Hindlimb muscle (tissue), 1 donor: ENCODE results near the gene ZBTB22. TPM values are rescaled to one million over a fixed set of nuclear protein-coding genes. Genes with fewer than 3 reads are reported as not detected.

ENCODE experiments used
- DNase-seq: peaks from one replicate; pipeline ENCODE4 v3.0.0-alpha.2; 2013
- polyA plus RNA-seq: library from polyadenylated mRNA; unstranded; fragments of 120-200 nt; gene quantifications from one replicate; pipeline ENCODE4 v1.2.1, GENCODE V29; 2013; ENCODE audit not compliant: insufficient read length

The ZBTB22 gene
- polyA plus RNA-seq, 1 donor, result 16.3 TPM

DNA sequence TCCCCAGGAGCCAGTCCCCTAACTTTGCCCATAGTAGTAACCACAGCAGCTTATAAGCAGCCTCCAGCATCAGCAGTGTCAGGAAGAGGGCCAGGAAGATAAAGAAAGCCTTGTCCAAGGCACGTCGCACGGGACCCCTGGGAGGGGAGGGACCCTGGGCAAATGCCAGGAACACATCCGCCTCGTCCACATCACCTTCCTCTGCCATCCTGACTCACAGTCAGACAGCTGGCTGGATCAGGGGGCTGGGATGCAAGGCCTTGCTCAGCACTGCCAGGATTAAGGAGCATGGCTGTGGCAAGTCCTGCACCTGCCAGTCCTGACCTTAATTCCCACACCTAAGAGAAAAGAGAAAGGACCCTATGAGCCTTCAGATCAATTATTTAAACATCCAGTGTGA is 11.5 kb upstream of the ZBTB22 start:
- no peak for DNase-seq

DNA sequence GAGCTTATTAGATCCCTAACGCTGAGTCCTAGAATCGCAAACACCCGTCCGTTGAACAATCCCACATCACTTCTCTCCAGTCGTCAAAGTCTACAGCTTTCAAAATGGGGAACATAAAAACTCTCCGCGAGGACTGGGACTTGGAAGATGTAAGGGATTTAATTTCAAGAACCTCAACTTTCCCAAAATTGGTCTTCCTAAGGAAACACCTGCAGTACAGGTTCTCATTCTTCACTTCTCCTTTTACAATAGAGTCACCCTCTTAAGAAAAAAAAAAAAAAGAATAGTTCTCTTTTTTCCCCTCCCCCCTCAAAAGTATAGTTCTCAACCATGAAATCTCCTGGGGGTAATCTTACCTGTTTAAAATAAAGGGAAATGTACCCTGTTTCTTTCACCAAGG is 6.6 kb upstream of the ZBTB22 start:
- DNase-seq, result no peak

DNA sequence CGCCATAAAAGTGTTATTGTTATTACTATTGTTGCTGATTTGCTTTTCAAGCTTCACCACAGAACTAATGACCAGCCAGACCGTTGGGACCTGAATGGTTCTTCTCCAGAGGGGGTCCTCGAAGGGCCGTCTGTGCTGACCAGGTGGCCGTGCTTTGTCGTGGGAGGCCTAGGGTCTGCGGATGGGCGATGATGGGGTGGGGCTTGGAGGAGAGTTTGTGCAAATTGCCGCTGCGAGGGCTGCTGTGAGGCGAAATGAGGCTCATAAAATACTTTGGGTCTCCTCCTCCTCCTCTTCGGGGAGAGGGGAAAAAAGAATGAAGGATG is 6.0 kb upstream of the ZBTB22 start:
- DNase-seq, result no peak

DNA sequence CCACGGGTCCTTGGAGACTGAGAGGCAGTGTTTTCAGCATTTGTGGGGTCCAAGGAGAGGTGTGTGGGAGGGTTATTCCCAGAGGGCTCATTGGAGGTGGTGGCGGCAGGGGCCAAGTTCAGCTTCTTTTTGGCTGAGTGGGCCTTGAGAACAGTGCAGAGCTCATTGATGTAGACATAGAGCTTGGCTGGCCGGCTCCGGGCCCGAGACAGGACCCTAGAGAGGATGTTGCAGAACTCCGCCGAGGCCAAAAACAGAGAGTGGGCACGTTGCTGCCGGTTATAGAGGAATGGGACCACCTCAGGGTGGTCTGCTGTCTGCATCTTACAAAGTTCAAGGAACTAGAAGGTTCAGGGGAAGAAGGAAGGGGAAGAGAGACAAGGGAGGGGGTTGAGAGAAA is 3.7 kb upstream of the ZBTB22 start:
- no peak for DNase-seq

DNA sequence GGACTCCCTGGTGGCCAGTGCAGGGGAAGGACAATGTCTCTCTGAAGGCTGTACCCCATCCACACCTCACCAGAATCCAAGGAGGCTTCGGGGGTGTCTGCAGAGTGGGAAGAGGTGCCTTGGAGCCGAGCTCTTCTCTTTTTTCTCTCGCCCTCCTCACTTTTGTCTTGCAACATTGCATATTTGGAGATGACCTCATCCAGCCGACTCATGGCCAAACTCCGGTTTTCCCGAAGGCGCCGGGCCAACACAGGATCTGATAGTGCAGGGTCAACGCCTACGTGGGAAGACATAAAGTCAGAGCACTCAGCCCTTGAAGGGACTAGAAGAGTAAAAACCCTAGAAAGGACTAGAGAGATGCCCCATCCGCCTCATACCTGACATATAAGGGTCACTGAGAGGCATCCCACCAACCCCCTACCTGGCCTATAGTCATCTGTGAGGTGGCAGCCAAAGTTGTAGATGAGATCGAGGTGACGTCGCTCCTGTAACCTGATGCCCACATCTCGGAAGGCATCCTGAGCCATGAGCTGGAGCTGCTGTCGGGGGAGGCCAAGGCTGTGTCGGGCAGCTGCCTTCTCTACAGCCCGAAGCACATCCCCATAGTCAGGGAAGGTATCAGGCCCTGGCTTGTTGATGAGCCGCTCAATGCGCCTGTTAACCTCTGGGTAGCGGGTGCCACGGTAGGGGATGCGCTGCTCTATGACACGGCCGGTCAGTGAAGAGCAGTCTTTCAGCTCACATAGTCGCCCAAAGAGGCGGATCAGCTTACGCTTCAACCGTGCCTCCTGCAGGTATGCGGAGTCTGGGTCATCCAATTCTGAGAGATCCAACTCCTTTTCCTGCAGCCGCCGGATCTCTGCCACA is 3.0 kb upstream of the ZBTB22 start:
- no peak for DNase-seq

DNA sequence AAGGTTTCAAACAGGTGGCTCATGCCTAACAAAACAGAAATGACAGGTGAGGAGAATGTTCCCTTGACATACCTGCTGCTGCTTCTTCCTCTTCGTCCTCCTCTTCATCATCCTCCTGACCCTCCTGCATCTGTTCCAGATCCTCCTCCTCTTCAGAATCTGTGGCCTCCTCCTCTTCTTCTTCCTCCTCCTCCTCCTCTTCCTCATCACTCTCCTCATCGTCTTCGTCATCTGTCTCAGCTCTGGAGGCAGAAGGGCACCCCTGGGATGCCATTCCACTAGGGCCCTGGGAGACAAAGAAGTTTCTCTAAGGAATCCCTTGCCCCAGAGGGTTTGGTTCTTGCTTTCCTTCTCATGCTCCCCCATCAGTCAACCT is 2.4 kb upstream of the ZBTB22 start:
- no peak for DNase-seq

DNA sequence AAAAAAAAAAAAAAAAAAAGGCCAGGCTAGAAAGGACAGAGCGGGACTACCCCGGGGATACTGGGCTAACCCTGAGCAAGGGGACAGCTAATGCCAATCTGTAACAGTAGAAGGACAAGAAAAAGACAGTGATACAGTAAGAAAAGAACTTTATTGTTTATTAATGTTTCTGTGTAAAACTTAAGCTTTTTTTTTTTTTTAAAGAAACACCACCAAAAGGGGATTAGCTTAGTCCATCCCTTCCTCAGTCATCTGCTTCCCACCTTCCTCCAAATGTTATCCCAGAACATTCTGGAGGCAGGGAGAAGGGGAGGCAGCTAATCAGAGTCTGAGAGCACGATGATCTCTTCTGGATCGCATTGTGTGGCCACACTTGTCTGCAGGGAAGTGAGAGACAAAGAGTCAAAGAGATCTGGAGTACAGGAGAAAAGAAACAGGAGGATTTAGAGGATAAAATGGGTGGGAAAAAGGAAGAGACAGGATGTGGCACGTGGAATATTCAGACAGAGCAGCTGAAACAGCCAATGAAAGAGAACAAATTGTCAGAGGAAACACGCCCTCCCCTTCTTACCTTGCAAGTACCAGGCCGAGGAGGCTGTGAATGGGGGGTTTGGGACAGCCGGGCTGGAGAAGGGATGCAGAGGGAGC is 1.0 kb upstream of the ZBTB22 start:
- DNase-seq, result no peak

DNA sequence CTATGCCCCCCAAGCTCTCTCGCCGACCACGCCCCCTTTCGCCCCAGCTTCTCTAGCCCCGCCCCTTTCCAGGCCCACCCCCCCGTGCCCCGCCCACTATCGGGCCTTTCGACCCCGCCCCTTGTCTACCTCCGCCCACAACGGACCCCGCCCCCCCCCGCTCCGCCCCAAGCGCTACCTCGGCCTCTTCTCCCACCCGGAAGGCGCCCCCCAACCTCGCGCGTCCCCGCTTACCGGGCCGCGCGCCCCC is 200 bp downstream of the ZBTB22 start:
- no peak for DNase-seq

DNA sequence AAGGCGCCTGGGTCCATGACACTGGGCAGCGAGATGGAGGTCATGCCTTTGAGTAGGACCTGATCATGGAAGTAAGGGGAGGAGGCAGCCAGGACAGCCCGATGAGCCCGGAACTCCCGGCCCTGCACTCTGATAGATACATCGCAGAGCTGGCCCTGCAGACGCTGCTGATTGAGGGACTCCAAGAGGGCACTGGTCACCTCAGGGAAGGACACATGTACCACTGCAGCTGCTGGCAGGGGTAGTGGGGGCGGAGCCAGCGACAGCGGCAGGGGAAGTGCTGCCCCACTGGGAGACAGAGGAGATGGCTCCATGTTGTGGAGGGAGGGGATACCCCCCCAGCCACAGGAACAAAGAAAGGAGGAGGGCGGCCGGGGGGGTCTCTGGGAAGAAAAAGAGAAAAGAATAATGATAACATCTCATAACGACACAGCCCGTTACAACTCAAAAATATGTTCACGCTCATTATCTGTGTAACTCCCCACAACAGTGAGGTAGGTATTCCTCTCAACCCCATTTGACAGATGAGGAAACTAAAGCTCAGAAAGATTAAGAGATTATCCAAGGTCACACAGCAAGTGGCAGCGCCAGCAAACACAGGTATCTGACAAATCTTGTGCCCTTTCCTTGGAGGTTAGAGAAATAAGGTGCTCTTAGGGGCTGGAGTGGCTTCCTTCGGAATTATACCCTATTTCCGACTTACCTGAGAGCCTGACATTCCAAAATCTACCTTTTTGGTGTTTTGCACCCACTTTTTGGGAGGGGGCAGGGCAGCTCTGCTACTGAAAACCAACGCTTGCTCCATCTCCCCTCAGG is 733 bp downstream of the ZBTB22 start:
- no peak for DNase-seq

DNA sequence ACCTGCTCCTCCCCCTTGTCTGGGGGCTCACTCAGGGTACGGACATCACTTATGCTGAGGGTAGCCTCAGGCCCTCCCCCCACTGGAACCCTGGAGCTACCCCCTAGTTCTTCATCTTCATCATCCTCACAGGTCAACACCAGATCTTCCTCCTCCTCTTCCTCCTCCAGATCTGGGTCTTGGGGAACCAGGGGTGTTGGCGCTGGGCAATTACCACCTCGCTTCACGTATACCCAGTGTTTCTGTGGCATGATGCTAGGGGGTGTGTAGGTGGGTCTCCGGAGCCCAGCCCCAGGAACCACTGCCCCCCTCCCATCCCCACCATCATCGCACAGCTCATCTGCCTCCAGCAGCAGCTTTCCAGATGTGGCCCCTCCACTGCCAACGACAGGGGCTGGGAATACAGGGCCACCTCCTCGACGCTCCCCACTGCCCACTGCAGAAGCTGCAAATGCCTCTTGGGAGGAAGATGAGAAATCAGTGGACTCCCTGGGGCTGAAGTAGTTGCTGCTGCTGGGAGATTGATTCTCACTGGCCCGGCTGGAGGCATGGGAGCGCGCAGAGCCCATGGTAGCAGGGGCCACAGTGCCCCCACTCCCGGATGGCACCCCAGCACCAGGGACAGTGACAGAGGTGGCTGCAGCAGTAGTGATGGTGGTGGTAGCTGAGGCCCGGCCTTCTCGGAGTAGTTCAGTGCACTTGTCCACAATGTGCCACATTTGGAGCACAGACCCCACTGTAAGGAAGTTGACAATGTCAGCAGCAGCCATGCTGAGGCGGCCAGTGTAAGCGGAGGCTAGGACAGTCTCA is 1.5 kb downstream of the ZBTB22 start:
- no peak for DNase-seq

DNA sequence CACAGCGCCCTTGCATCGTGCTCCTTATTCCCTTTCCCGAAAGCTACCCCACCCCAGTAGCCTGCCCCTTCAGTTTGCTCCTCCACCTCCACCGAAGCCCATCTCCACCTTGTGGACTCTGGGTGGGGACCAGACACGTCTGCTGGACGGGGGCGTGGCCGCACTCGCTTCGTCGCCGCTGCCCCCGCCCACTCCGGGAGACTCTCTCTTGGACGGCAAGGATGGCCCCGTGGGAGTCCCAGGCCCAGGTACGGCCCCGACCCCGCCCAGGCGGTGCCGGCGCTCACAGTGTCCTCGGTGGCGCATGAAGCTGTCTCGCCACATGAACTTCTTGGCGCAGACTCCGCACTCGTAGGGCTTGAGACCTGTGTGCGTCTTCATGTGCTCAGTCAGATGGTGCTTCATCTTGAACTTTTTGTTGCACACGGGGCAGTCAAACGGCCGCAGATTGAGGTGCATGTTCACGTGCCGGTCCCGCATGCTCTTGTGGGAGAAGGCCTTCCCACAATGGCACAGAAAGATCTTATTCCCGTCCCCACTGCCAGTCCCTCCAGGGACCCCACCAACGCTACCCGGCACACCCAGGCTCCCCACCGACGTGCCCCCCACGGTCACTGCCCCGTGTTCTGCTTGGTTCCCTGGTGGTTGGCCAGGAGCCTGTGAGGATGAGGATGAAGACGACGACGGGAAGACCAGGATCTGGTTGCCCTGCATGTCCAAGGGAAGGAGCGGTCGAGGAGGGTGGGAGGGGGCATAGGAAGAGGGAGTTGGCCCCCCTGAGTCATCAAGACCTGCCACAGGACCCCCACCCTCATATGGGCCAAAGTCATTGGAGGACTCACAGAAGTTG is 2.4 kb downstream of the ZBTB22 start:
- no peak for DNase-seq

DNA sequence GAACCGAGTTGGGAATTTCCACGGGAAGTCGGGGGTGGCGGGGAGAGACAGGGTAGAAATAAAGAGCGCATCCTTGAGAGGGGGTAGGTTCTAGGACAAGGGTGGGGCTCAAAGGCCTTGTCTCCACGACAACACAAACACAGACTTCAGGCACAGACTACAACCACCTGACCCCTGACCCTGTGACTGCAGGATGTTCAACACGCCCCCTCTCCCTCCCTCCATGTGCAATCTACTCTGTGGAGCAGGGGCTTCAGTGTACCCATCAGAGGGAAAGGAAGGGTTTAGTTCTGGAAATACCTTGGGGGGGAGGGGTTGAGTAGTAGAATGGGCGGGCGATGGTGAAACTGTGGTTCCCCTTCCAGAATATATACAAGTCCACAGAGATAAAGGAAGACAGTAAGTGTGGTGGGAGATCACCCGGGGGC is 3.0 kb downstream of the ZBTB22 start:
- DNase-seq, result peak; percentile 77

DNA sequence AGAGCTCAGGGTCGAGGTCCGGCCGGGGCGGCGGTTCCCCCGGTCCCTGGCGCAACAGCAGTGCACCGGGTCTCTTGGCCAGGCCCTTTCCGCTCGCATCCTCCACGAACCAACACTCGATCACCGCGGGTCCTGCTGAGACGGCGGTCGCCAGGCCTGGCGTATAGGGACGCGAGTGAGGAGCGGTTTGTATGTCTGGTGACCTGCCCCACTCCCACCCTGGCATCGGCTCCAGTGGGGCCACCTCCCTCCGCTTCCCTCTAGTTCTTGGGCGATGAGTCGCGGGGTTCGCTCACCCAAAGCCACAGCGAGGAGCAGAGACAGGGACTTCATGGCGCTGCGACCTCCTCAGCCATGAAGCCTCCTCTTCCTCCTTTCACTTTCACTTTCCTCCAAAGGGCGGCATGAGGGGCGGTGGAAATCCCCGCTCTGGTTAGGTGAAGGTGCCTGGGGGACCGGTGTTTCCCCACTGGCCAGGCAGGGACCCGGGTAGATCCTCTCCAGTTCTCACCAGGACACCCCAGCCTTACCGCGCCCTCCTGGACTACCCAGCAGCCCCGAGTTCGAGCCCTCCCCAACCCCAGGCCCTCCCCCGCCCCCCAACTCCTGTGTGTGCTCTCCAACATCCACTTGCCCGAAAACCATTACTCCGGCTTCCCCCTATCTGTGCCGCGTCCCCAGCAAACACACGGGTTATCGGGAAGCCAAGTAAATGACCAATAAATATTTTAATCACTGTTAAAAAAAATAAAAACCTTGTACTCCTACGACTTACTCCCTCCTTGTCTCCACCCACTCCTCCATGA is 3.6 kb downstream of the ZBTB22 start, which contains the start of gene TAPBP:
Gene TAPBP (minus strand): TSS at position 370 of the 806 bp plus-strand sequence. CDS start 37 bp downstream, at position 333.
- peak; percentile 75 for DNase-seq

DNA sequence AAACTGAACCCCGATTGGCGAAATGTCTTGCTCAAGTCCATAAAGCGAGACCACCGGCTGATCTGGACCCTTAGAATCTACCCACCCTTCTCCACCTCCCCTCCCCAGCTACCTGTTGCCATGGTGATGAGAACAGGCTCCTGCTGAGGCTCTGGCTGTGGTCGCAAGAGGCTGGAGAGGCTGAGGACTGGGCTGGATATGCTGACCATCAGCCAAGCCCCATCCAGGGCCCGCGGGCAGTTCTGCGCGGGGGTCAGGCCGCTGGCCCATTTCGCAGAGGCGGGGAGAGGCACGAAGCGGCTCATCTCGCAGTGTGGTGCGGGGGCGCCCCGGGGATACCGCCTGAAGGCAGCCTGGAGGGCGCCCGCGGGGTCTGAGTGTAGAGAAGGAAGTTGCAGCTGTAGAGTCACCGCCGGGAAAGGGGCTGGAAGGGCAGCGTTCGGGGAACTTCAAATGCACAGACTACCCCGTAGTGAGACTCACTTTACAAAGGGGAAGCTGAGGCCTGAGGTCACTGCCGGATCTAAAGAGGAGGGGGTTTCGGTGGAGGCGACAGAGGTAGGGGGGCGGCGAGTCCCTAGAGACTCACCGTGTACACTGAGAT is 4.3 kb downstream of the ZBTB22 start:
- DNase-seq, result peak; percentile 57

DNA sequence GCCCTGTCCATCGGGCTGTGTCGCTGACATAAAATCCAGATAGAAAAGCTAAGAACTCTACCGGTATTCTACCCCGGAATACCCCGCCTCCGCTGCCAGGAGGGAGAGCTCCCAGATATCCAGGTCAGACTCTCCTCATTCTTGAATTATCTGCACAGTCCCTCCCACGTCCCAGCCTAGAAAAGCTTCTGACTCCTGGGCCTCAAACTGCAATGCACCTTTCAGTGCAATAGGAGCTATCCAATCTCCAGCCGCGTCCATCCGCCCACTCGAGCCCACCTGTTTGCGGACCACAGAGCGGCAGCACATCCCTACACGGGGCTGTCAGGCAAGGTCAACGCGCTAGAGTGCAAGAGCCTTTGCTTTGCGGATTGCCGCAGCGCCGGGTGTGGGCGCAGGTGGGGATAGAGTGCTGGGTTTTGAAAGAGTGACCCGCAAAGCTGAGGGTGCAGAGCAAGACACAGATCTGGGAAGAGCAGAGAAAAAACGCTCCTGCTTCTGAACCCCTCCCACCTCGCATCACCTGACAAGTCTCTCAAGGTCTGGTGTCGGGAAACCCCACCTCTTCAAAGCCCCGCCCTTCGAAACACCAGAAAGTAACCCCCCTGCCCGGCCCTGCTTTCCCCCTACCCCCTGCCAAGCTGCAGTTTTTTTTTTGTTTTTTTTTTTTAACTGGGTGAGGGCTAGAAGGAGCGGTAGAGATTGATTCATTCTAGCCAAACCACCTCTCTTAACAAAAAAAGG is 5.0 kb downstream of the ZBTB22 start:
- peak; percentile 68 for DNase-seq

DNA sequence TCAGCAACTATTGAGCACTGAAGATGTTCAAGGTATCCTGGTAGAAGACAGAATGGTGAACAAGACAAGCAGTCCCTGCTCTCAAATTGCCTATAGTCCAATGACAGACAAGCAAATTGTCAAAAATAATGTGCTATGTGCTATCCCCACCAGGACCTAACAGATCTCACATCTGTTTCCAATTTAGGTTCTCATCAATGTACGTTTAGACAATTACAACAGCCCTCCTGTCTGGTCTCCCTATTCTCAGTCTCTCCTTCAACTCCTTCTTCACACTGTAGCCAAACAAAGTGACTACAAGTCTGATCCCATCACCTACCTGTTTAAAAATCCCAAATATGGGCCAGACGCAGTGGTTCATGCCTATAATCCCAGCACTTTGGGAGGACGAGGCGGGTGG is 11.2 kb downstream of the ZBTB22 start:
- no peak for DNase-seq

DNA sequence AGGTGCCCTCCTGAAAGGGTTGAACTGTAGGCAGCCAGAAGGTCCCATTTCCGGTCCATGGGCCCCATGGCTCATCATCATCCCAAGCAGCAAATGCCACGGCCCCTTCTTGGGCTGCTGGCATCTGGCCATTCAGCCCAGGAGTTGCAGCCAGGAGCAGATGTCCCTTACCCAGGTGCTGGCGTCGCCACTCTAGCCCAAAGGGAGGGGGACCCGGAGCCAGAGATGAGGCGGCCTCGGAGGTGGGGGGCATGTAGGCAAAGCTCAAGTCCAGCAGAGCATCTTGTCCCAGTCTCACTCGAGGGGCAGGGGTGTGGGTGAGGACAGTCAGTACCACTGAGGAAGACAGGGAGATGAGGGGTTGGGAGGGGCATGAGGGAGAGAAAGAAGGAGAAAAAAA is 12.5 kb downstream of the ZBTB22 start:
- DNase-seq, result no peak

DNA sequence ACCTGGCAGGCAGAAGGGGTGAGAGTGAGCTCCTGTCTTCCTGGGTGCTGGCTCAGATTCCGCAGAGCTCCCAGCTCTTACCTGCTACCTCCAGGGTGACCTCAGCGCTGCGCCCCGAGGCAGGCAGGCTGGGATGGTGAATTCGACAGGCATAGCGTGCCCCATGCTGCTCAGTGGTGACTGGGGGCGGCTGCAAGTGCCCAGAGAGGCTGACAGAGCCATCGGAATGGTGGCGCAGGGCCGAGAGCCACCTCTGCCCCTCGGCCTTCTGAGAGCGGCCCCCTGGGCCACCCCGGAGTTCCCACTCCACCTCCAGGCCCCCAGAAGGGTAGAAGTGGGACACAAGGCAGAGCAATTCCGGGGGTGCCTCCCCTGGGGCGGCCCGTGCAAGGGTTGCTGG is 13.3 kb downstream of the ZBTB22 start:
- DNase-seq, result no peak

DNA sequence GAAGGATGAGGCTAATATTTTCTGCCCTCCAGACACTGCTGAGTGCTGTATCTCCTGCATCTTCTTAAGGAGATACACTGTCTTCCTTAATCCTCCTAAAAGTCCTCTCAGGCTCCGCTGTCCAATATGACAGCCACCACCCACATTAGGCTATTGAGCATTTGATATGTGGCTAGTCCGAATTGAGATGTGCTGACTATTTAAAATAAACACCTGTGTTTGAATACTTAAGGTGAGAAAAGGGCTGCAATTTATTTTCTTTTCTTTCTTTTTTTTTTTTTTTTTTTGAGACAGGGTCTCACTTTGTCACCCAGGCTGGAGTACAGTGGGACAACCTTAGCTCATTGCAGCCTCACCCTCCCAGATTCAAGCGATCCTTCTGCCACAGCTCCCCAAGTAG is 15.7 kb downstream of the ZBTB22 start:
- DNase-seq, result no peak
